ENCODE measurements around the gene CDR2L. TPM values are rescaled to one million over a fixed set of nuclear protein-coding genes. Genes with fewer than 3 reads are reported as not detected.

Gene CDR2L
- total RNA-seq (10 to 100 TPM; 20.2 to 23.6 TPM), polyA plus RNA-seq (1 to 10 TPM; 5.8 to 7.4 TPM)
- long read RNA-seq, donor 1, partial matches to known transcripts = 20 of 23 reads
- long read RNA-seq, donor 1, other reads (novel, unspliced or antisense) = 2 of 23 reads
- long read RNA-seq, donor 2, partial matches to known transcripts = 0 of 16 reads
- long read RNA-seq, donor 2, other reads (novel, unspliced or antisense) = 14 of 16 reads

DNA sequence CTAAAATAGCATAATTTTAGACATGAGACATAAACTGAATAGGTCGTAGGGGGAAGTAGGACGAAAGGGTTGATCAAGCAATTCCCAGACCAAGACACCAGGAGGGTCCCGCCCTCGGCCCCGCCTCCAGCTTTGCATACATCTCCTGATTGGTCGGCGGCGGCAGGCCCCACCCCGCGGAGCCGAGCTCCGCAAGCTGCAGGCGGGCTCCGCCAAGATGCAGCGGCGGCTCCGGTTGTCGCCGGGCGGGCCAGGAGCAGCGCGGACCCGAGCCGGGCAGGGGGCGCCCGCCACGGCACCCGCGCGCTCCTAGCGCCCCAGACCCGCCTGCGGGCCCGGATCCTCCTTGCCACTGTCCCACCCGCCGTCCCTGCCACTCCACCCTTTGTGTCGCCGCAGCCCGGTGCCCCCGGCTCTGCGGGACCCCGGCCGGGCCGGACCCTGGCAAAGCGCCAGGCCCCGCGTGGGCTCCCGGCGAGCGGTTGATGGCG is at the start of gene CDR2L:
TSS of gene CDR2L (plus strand) at position 215 of the 491 bp plus-strand sequence. CDS start 412 bp downstream, outside the sequence.
- Histone ChIP-seq H3K4me1 (ENCODE audit: control insufficient read depth in 1 of 2, insufficient read depth in 2 of 2, low read length in 2 of 2) (no peaks in the 10 kb centered on the region), H3K27me3 (ENCODE audit: control insufficient read depth in 1 of 2, insufficient read depth in 2 of 2, low read length in 1 of 2) (no peaks in the 10 kb centered on the region), H3K36me3 (ENCODE audit: control insufficient read depth in 1 of 2, insufficient read depth in 2 of 2, low read length in 1 of 2) (no peaks in the 10 kb centered on the region), H3K4me3 (ENCODE audit: low read length in 2 of 2) (peak within 1 kb of the TSS; percentile 58 to 80), H3K9me3 (ENCODE audit: control insufficient read depth, low read length) (no peaks in the 10 kb centered on the region), H3K27ac (ENCODE audit: low read depth in 1 of 2, low read length in 2 of 2) (peak within 1 kb of the TSS; percentile 76 to 89)
- intact Hi-C loops (cut with DNase I) = loop anchor here in 1 of 2 donors (5.0 kb wide), 1 partner anchor 45 kb away; no protein-coding TSS in a partner anchor
- DNase-seq = peak; percentile 98 to 99
- 0% methylated on average over 44 to 51 of the region's 51 CpGs for WGBS, 2 donors
- peak; percentile 93 for ATAC-seq (ENCODE audit: low FRiP score)

DNA sequence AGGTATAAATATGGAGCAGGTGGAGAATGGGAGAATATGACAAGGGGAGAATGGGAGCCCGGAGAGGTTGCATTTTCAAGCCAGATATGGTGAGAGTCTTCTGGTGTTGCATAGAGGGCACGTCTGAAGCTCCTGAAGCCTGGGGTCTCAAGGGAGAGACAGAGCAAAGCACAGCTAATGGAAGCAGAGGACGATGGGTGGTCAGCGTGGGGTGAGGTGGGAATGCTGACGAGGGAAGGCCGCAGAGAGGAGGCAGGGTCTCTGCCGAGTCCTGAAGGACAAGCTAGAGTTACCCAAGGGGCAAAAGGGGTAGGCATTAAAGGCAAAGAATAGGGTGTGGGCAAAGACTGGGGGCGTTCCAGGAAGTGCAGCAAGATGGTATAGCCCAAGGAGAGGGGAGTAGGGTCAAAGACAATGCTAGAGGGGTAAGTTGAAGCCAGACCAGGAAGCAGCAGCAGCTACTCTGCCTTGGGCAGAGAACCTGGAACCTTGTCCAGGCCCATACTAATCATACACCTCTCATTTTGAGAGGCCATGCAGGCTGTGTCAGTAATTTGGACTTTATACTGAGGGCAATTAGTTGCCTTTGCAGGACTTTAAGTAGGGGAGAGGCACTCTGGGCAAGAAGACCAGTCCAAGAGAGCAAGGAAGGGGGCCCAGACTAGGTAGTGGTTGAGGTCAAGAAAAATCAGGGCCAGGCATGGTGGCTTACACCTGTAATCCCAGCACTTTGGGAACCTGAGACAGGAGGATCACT is 49.1 kb upstream of the CDR2L start:
- Histone ChIP-seq H3K27ac (ENCODE audit: low read depth in 1 of 2, low read length in 2 of 2) (no peak overlapping the region), H3K9me3 (ENCODE audit: control insufficient read depth, low read length) (no peaks in the 10 kb centered on the region), H3K27me3 (ENCODE audit: control insufficient read depth in 1 of 2, insufficient read depth in 2 of 2, low read length in 1 of 2) (no peaks in the 10 kb centered on the region), H3K4me1 (ENCODE audit: control insufficient read depth in 1 of 2, insufficient read depth in 2 of 2, low read length in 2 of 2) (no peaks in the 10 kb centered on the region), H3K4me3 (ENCODE audit: low read length in 2 of 2) (no peak overlapping the region), H3K36me3 (ENCODE audit: control insufficient read depth in 1 of 2, insufficient read depth in 2 of 2, low read length in 1 of 2) (no peaks in the 10 kb centered on the region)
- intact Hi-C loops (cut with DNase I) = no loop called here
- no peak for DNase-seq
- 52 to 61% methylated on average over 8 of the region's 8 CpGs for WGBS, 2 donors
- ATAC-seq (ENCODE audit: low FRiP score) = no peak

DNA sequence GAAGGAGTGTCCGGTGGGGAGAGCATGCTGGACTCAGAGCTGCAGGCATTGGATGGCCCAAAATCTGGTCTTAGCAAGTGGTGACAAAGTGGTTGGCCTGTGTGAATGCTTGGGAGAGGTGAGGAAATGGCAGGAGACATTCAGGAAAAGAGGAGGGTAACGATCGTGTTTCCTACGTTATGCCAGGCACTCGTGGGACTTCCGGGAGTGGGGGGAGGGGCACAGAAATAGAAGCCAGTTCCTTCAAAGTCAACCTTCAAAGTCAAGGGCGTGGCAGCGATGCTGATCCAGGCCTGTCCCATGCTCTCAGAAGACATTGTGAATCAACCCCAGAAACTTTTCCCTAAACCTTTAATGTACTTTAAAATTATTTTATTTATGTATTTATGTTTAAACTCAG is 47.9 kb upstream of the CDR2L start:
- WGBS, 2 donors = 48 to 49% methylated on average over 8 of the region's 8 CpGs
- no peak overlapping the region for H3K27ac ChIP-seq (ENCODE audit: low read depth in 1 of 2, low read length in 2 of 2)
- no peak overlapping the region for H3K4me3 ChIP-seq (ENCODE audit: low read length in 2 of 2)
- H3K4me1 ChIP-seq (ENCODE audit: control insufficient read depth in 1 of 2, insufficient read depth in 2 of 2, low read length in 2 of 2) = no peaks in the 10 kb centered on the region
- ATAC-seq (ENCODE audit: low FRiP score) (no peak), DNase-seq (no peak)
- H3K9me3 ChIP-seq (ENCODE audit: control insufficient read depth, low read length) = no peaks in the 10 kb centered on the region
- no peaks in the 10 kb centered on the region for H3K36me3 ChIP-seq (ENCODE audit: control insufficient read depth in 1 of 2, insufficient read depth in 2 of 2, low read length in 1 of 2)
- H3K27me3 ChIP-seq (ENCODE audit: control insufficient read depth in 1 of 2, insufficient read depth in 2 of 2, low read length in 1 of 2) = no peaks in the 10 kb centered on the region
- intact Hi-C loops (cut with DNase I) = no loop called here

DNA sequence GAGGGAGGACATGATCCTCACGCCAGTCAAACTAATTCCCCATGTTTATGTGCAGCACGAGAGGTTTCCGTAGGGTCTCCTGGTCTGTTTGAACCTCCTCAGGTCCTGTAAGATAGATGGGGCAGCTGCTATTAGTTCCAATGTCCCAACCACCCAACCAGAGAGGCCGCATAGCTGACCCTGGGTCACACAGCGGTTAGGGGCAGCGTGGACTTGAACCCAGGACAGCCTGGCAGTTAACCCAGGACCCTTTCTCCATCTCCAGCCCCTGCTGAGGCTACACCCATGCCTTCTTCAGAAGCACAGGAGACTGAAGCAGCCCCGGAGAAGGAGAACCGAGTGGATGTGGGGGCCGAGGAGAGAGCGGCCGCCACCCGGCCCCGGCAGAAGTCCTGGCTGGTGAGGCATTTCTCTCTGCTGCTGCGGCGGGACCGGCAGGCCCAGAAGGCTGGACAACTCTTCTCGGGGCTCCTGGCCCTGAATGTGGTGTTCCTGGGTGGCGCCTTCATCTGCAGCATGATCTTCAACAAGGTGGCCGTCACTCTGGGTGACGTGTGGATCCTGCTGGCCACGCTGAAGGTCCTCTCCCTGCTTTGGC is 46.2 kb upstream of the CDR2L start:
- H3K27ac ChIP-seq (ENCODE audit: low read depth in 1 of 2, low read length in 2 of 2) = no peak overlapping the region
- no peak overlapping the region for H3K4me3 ChIP-seq (ENCODE audit: low read length in 2 of 2)
- no peak for DNase-seq
- H3K9me3 ChIP-seq (ENCODE audit: control insufficient read depth, low read length) = no peaks in the 10 kb centered on the region
- 77 to 78% methylated on average over 21 of the region's 21 CpGs for WGBS, 2 donors
- no peaks in the 10 kb centered on the region for H3K4me1 ChIP-seq (ENCODE audit: control insufficient read depth in 1 of 2, insufficient read depth in 2 of 2, low read length in 2 of 2)
- intact Hi-C loops (cut with DNase I) = no loop called here
- no peaks in the 10 kb centered on the region for H3K36me3 ChIP-seq (ENCODE audit: control insufficient read depth in 1 of 2, insufficient read depth in 2 of 2, low read length in 1 of 2)
- ATAC-seq (ENCODE audit: low FRiP score) = no peak
- H3K27me3 ChIP-seq (ENCODE audit: control insufficient read depth in 1 of 2, insufficient read depth in 2 of 2, low read length in 1 of 2) = no peaks in the 10 kb centered on the region

DNA sequence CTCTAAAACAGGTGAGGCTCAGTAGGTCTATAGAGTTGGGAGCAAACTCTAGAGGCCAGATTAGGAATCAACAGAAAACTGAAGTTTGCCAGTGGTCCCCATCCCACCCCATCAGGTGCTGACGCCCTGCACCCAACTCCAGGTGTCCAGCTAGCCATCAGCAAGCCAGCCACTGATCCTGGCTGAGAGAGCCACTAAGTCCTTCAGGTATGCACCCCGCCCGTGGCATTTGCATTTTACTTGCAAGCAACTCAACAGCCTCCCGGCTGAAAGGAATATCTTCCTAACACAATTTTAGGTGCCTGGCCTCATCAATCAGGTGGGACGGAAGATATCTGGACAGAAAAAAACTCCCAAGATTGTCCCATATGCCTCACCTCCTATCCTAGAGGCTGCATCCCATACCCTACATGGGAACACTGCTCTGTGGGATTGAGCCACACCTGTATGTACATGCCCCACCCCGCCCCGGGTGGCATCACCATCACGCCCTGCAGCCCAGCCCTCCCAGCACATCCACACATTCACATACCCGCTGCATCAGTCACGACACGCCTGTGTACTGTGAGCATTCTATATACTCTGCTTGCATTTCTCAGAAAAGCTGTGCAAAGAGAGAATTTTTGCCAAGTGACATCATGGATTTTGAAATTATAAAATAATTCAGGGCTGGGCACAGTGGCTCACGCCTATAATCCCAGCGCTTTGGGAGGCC is 43.5 kb upstream of the CDR2L start:
- Histone ChIP-seq H3K27me3 (ENCODE audit: control insufficient read depth in 1 of 2, insufficient read depth in 2 of 2, low read length in 1 of 2) (no peaks in the 10 kb centered on the region), H3K4me3 (ENCODE audit: low read length in 2 of 2) (no peak overlapping the region), H3K9me3 (ENCODE audit: control insufficient read depth, low read length) (no peaks in the 10 kb centered on the region), H3K4me1 (ENCODE audit: control insufficient read depth in 1 of 2, insufficient read depth in 2 of 2, low read length in 2 of 2) (no peaks in the 10 kb centered on the region), H3K27ac (ENCODE audit: low read depth in 1 of 2, low read length in 2 of 2) (no peak overlapping the region), H3K36me3 (ENCODE audit: control insufficient read depth in 1 of 2, insufficient read depth in 2 of 2, low read length in 1 of 2) (no peaks in the 10 kb centered on the region)
- intact Hi-C loops (cut with DNase I) = no loop called here
- DNase-seq = no peak
- 48 to 54% methylated on average over 13 of the region's 13 CpGs for WGBS, 2 donors
- ATAC-seq (ENCODE audit: low FRiP score) = no peak

DNA sequence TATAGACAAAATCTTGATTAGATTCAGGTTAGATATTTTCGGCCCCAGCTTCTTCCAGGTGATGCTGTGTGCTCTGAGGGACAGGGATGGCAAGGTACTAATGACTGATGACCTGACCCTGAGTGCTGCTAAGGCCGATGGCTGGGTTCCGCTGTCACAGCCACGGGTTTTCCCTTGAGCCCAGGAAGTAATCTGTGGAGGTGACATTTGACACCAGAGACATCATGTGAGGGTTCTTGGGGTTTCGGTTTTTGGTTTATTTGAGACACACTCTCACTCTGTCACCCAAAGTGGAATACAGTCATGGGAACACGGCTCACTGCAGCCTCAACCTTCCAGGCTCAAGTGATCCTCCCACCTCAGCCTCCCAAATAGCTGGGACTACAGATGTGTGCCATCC is 41.9 kb upstream of the CDR2L start:
- H3K9me3 ChIP-seq (ENCODE audit: control insufficient read depth, low read length) = no peaks in the 10 kb centered on the region
- H3K4me3 ChIP-seq (ENCODE audit: low read length in 2 of 2) = no peak overlapping the region
- intact Hi-C loops (cut with DNase I) = no loop called here

DNA sequence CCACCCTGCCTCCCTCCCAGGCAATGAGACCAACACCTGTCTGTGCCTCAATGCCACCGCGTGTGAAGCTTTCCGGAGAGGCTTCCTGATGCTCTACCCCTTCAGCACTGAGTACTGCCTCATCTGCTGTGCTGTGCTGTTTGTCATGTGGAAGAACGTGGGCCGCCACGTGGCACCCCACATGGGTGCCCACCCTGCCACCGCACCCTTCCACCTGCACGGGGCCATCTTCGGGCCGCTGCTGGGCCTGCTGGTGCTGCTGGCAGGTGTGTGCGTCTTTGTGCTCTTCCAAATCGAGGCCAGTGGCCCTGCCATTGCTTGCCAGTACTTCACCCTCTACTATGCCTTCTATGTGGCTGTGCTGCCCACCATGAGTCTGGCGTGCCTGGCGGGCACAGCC is 40.8 kb upstream of the CDR2L start:
- Histone ChIP-seq H3K4me3 (ENCODE audit: low read length in 2 of 2) (no peak overlapping the region), H3K27ac (ENCODE audit: low read depth in 1 of 2, low read length in 2 of 2) (no peak overlapping the region), H3K9me3 (ENCODE audit: control insufficient read depth, low read length) (no peaks in the 10 kb centered on the region), H3K27me3 (ENCODE audit: control insufficient read depth in 1 of 2, insufficient read depth in 2 of 2, low read length in 1 of 2) (no peaks in the 10 kb centered on the region), H3K4me1 (ENCODE audit: control insufficient read depth in 1 of 2, insufficient read depth in 2 of 2, low read length in 2 of 2) (no peaks in the 10 kb centered on the region), H3K36me3 (ENCODE audit: control insufficient read depth in 1 of 2, insufficient read depth in 2 of 2, low read length in 1 of 2) (no peaks in the 10 kb centered on the region)
- DNase-seq (no peak), ATAC-seq (ENCODE audit: low FRiP score) (no peak)
- intact Hi-C loops (cut with DNase I) = no loop called here
- whole genome bisulfite sequencing, 2 donors = 85 to 89% methylated on average over 14 of the region's 14 CpGs

More for the DNA sequence above, 41.9 kb upstream of the CDR2L start:
- Histone ChIP-seq H3K27me3 (ENCODE audit: control insufficient read depth in 1 of 2, insufficient read depth in 2 of 2, low read length in 1 of 2) (no peaks in the 10 kb centered on the region), H3K4me1 (ENCODE audit: control insufficient read depth in 1 of 2, insufficient read depth in 2 of 2, low read length in 2 of 2) (no peaks in the 10 kb centered on the region), H3K36me3 (ENCODE audit: control insufficient read depth in 1 of 2, insufficient read depth in 2 of 2, low read length in 1 of 2) (no peaks in the 10 kb centered on the region), H3K27ac (ENCODE audit: low read depth in 1 of 2, low read length in 2 of 2) (no peak overlapping the region)
- ATAC-seq (ENCODE audit: low FRiP score) (no peak), DNase-seq (no peak)
- 35 to 37% methylated on average over 6 of the region's 6 CpGs for WGBS, 2 donors

DNA sequence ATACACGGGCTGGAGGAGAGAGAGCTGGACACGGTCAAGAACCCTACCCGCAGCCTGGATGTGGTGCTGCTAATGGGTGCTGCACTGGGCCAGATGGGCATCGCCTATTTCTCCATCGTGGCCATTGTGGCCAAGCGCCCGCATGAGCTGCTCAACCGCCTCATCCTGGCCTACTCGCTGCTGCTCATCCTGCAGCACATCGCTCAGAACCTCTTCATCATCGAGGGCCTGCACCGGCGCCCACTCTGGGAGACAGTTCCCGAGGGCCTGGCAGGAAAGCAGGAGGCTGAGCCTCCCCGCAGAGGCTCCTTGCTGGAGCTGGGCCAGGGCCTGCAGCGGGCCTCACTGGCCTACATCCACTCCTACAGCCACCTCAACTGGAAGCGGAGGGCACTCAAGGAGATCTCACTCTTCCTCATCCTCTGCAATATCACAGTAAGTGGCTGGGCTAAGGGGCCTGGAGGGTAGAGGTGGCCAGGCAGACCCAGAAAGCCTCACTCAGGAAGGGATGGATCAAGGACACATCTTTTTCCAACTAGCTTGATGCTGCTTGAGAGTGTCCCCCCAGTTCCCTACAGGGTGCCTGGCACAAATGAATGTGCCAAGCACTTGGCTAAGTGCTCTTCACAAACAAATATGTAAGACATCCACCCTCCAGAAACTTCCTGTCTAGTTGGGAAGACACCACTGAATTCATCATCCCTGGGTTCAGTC is 40.2 kb upstream of the CDR2L start:
- DNase-seq = no peak
- Histone ChIP-seq H3K9me3 (ENCODE audit: control insufficient read depth, low read length) (no peaks in the 10 kb centered on the region), H3K27ac (ENCODE audit: low read depth in 1 of 2, low read length in 2 of 2) (no peak overlapping the region), H3K4me1 (ENCODE audit: control insufficient read depth in 1 of 2, insufficient read depth in 2 of 2, low read length in 2 of 2) (no peaks in the 10 kb centered on the region), H3K27me3 (ENCODE audit: control insufficient read depth in 1 of 2, insufficient read depth in 2 of 2, low read length in 1 of 2) (no peaks in the 10 kb centered on the region), H3K4me3 (ENCODE audit: low read length in 2 of 2) (no peak overlapping the region), H3K36me3 (ENCODE audit: control insufficient read depth in 1 of 2, insufficient read depth in 2 of 2, low read length in 1 of 2) (no peaks in the 10 kb centered on the region)
- no peak for ATAC-seq (ENCODE audit: low FRiP score)
- 87 to 91% methylated on average over 17 of the region's 17 CpGs for WGBS, 2 donors
- intact Hi-C loops (cut with DNase I) = no loop called here

Data from aorta (tissue), 5 donors.